K562 (cell line): ENCODE measurements around the gene SND1.

Source experiments
- ILK ChIP-seq: fragments of 450-650 bp; IDR thresholded peaks from 2 replicates; pipeline ENCODE4 v1.6.1; 2016; ENCODE audit warnings: missing genetic modification characterization, low read depth, mild to moderate bottlenecking, missing compliant biosample characterization, moderate library complexity, borderline replicate concordance
- MTF1 ChIP-seq: fragments of 250-450 bp; sonication (Bioruptor Pico); IDR thresholded peaks from 2 replicates; pipeline ENCODE4 v1.9.0; 2021; ENCODE audit warnings: moderate library complexity, mild to moderate bottlenecking, inconsistent platforms, borderline replicate concordance
- MYC ChIP-seq, 2 experiments: fragments of 250-450 bp in 1 of 2; sonication (Bioruptor Pico) in 1 of 2; IDR thresholded peaks; 2 replicates each; pipeline versions ENCODE4 v1.5.1 to v1.6.1; 2012 to 2021; ENCODE audit warnings: low read depth in 2 of 2, borderline replicate concordance in 1 of 2, improper control_type of control experiment in 1 of 2, low read length in 1 of 2, mild to moderate bottlenecking in 1 of 2, moderate library complexity in 1 of 2
- PATZ1 ChIP-seq: fragments of 250-450 bp; sonication (Bioruptor Pico); IDR thresholded peaks from 2 replicates; pipeline ENCODE4 v1.5.0; 2020; ENCODE audit warnings: mild to moderate bottlenecking, borderline replicate concordance
- POLR2A ChIP-seq: fragments of 450-650 bp; conservative IDR thresholded peaks from 2 replicates; pipeline ENCODE4 v1.6.1; 2016
- ZNF3 ChIP-seq: fragments of 250-450 bp; sonication (Bioruptor Pico); IDR thresholded peaks from 2 replicates; pipeline ENCODE4 v1.5.0; 2021; ENCODE audit warnings: mild to moderate bottlenecking, moderate library complexity

DNA sequence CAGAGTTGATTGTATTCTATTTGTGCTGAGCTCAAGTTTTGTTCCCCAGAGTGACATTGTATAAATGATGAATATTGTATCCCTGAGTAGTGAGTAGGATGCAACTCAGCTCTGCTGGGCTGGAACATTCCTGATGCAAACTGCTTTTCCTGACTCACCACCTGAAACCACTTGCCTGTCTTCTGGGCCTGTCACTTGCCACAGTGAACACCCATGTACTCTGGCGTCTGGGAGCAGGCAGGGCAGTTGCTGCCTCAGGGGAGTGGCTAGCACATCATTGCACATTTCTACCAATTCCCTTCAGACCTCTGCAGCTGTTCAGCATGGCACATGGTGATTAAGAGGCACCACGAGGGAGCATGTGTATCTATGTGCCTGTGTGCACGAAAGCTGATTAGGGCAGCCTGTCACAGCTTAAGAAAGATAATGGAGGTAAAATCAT, 157.3 kb downstream of the SND1 start:
- TF ChIP-seq MYC (IDR thresholded peaks at IDR 0.05; ENCODE audit: low read depth, low read length): peak; percentile 83
- TF ChIP-seq MYC (CRISPR knock-in tag; IDR thresholded peaks at IDR 0.05; ENCODE audit: borderline replicate concordance, low read depth): no peak
- no peak for TF ChIP-seq POLR2A
- no peak for TF ChIP-seq ZNF3 (CRISPR knock-in tag)
- TF ChIP-seq ILK (tag): no peak
- no peak; the same call in 1 of the 2 replicates for TF ChIP-seq MTF1 (CRISPR knock-in tag)
- TF ChIP-seq PATZ1 (CRISPR knock-in tag): no peak
